Small intestine (tissue), 16 donors: ENCODE data around the gene PHOX2B. TPM values are rescaled to one million over a fixed set of nuclear protein-coding genes. Genes with fewer than 3 reads are reported as not detected.

Experiments used
- DNase-seq, 2 donors: peaks; one replicate each; pipeline versions ENCODE4 v3.0.0 to v3.0.0-alpha.2; 2013
- FAIRE-seq: peaks from 2 replicates; lab custom pipeline; 2012; peaks lifted over from hg19 to GRCh38; lab: Jason Lieb, UNC
- H3K27ac ChIP-seq, 3 donors: one replicate each; pipeline ENCODE4 v1.5.1; 2013; ENCODE audit warnings: low read length in 2 of 3, mild to moderate bottlenecking in 2 of 3, control low read depth in 1 of 3, inconsistent platforms in 1 of 3, low read depth in 1 of 3, moderate library complexity in 1 of 3
- H3K27me3 ChIP-seq, 3 donors: one replicate each; pipeline ENCODE4 v1.6.1; 2013; ENCODE audit warnings: low read length in 3 of 3, inconsistent platforms in 1 of 3; ENCODE audit not compliant: control insufficient read depth in 3 of 3, insufficient read depth in 3 of 3
- H3K36me3 ChIP-seq, 3 donors: one replicate each; pipeline ENCODE4 v1.6.1; 2013; ENCODE audit warnings: low read length in 3 of 3, inconsistent platforms in 1 of 3, low read depth in 1 of 3, mild to moderate bottlenecking in 1 of 3, moderate library complexity in 1 of 3; ENCODE audit not compliant: control insufficient read depth in 3 of 3, insufficient read depth in 2 of 3
- H3K4me1 ChIP-seq, 3 donors: one replicate each; pipeline ENCODE4 v1.6.1; 2013; ENCODE audit warnings: low read length in 2 of 3, inconsistent platforms in 1 of 3, low read depth in 1 of 3, mild to moderate bottlenecking in 1 of 3, moderate library complexity in 1 of 3; ENCODE audit not compliant: control insufficient read depth in 3 of 3, insufficient read depth in 2 of 3
- H3K4me3 ChIP-seq, 3 donors: one replicate each; pipeline ENCODE4 v1.5.1; 2013; ENCODE audit warnings: low read length in 3 of 3, control low read depth in 1 of 3, inconsistent platforms in 1 of 3, low read depth in 1 of 3, mild to moderate bottlenecking in 1 of 3, moderate library complexity in 1 of 3
- H3K9me3 ChIP-seq, 2 donors: one replicate each; pipeline ENCODE4 v1.6.1; 2013; ENCODE audit warnings: low read depth in 1 of 2, low read length in 1 of 2; ENCODE audit not compliant: control insufficient read depth in 2 of 2, insufficient read depth in 1 of 2
- WGBS, 3 donors: extraction: QIAGEN DNeasy Blood & Tissue Kit; methylation state at CpG; one replicate each; pipeline ENCODE4 v1.1.7; 2013; 5-methylcytosine and 5-hydroxymethylcytosine counted together
- long read RNA-seq, 10 donors: transcript quantifications; one replicate each; lab custom pipeline, GENCODE V29; 2026
- polyA plus RNA-seq, 4 donors: library from polyadenylated mRNA; stranded (reverse) in 3 of 4; unstranded in 1 of 4; fragments of 200-250 nt in 3 of 4; fragments of 120-200 nt in 1 of 4; gene quantifications; one replicate each; pipeline versions ENCODE4 v1.2.1 to v1.2.3, GENCODE V29; 2013
- donor health status: healthy with polysubstance abuse.
- donor health status: control.
- donor health status: control.
- donor health status: Bipolar disorder and iron deficiency.
- donor health status: healthy.

The PHOX2B gene
- 1 to 10 TPM in 2 of 4 donors, not detected in 2; 1.4 to 7.4 TPM for polyA plus RNA-seq
- long read RNA-seq, donor 1, transcript PHOX2B-201 (3 exons, 3,030 nt), result major isoform, 9 of 9 reads
- long read RNA-seq, donor 1, partial matches to known transcripts, result 0 of 9 reads
- long read RNA-seq, donor 1, other reads (novel, unspliced or antisense), result 0 of 9 reads
- long read RNA-seq, donor 2, partial matches to known transcripts, result 0 of 2 reads
- long read RNA-seq, donor 2, other reads (novel, unspliced or antisense), result 0 of 2 reads
- long read RNA-seq, donor 3, partial matches to known transcripts, result 0 of 2 reads
- long read RNA-seq, donor 3, other reads (novel, unspliced or antisense), result 0 of 2 reads
- long read RNA-seq, donor 4, partial matches to known transcripts, result 0 of 1 reads
- long read RNA-seq, donor 4, other reads (novel, unspliced or antisense), result 0 of 1 reads
- long read RNA-seq, donor 5, partial matches to known transcripts, result 0 of 2 reads
- long read RNA-seq, donor 5, other reads (novel, unspliced or antisense), result 0 of 2 reads
- long read RNA-seq, donor 6, partial matches to known transcripts, result 0 of 3 reads
- long read RNA-seq, donor 6, other reads (novel, unspliced or antisense), result 0 of 3 reads
- long read RNA-seq, donor 7, result 0 reads
- long read RNA-seq, donor 8, result 0 reads
- long read RNA-seq, donor 9, partial matches to known transcripts, result 0 of 2 reads
- long read RNA-seq, donor 9, other reads (novel, unspliced or antisense), result 0 of 2 reads
- long read RNA-seq, donor 10, transcript PHOX2B-201 (3 exons, 3,030 nt), result major isoform, 31 of 46 reads
- long read RNA-seq, donor 10, partial matches to known transcripts, result 15 of 46 reads
- long read RNA-seq, donor 10, other reads (novel, unspliced or antisense), result 0 of 46 reads

GRCh38 chr4:41748571-41749475 is at the start of gene PHOX2B:
Gene PHOX2B, minus strand, starts transcription at chr4:41748725. Its CDS starts 115 bp downstream, at chr4:41748610.
- Histone ChIP-seq H3K36me3 (no peaks in the 10 kb centered on the region), H3K4me3 (peak within 1 kb of the TSS in 1 of 3 donors; percentile 37), H3K9me3 (peaks cover 0 to 5% of the 10 kb centered on the region in 2 donors), H3K27ac (peak within 1 kb of the TSS in 1 of 3 donors; percentile 48), H3K27me3 (peaks cover 19 to 87% (median 59%) of the 10 kb centered on the region in 3 donors), H3K4me1 (no peaks in the 10 kb centered on the region)
- DNase-seq (no peak), FAIRE-seq (no peak)
- WGBS, 3 donors, result 8 to 13% (median 9%) methylated on average over 15 of the region's 15 CpGs

- Histone ChIP-seq H3K9me3 (no peaks in the 10 kb centered on the region), H3K36me3 (no peaks in the 10 kb centered on the region), H3K27ac (peak overlapping the region in 1 of 3 donors; percentile 4), H3K4me1 (peaks cover 0 to 3% (median 0%) of the 10 kb centered on the region in 3 donors), H3K27me3 (peaks cover 0 to 2% (median 0%) of the 10 kb centered on the region in 3 donors), H3K4me3 (no peak overlapping the region)
- DNase-seq (no peak), FAIRE-seq (no peak)
- 16 to 43% (median 38%) methylated on average over 2 of the region's 2 CpGs for WGBS, 3 donors
Observed at GRCh38 chr4:41797260-41797659, 48.7 kb upstream of the PHOX2B start.

GRCh38 chr4:41796545-41797210 is 48.2 kb upstream of the PHOX2B start:
- FAIRE-seq (no peak), DNase-seq (peak in 1 of 2 donors; percentile 2)
- Histone ChIP-seq H3K27me3 (peaks cover 0 to 2% (median 0%) of the 10 kb centered on the region in 3 donors), H3K4me3 (no peak overlapping the region), H3K9me3 (no peaks in the 10 kb centered on the region), H3K4me1 (peaks cover 0 to 3% (median 0%) of the 10 kb centered on the region in 3 donors), H3K27ac (peak overlapping the region in 1 of 3 donors; percentile 35), H3K36me3 (no peaks in the 10 kb centered on the region)
- WGBS, 3 donors, result 15 to 27% (median 22%) methylated on average over 8 of the region's 8 CpGs

GRCh38 chr4:41795796-41796385 is 47.4 kb upstream of the PHOX2B start:
- no peak for FAIRE-seq
- H3K4me1 ChIP-seq, result peaks cover 0 to 3% (median 0%) of the 10 kb centered on the region in 3 donors
- H3K27me3 ChIP-seq, result peaks cover 0 to 2% (median 0%) of the 10 kb centered on the region in 3 donors
- 30 to 39% (median 37%) methylated on average over 2 of the region's 2 CpGs for WGBS, 3 donors
- H3K4me3 ChIP-seq, result no peak overlapping the region
- no peak for DNase-seq
- no peaks in the 10 kb centered on the region for H3K9me3 ChIP-seq
- H3K27ac ChIP-seq, result no peak overlapping the region
- no peaks in the 10 kb centered on the region for H3K36me3 ChIP-seq

- Histone ChIP-seq H3K4me1 (peaks cover 0 to 3% (median 0%) of the 10 kb centered on the region in 3 donors), H3K27ac (no peak overlapping the region), H3K27me3 (peaks cover 0 to 4% (median 4%) of the 10 kb centered on the region in 3 donors), H3K4me3 (no peak overlapping the region), H3K36me3 (no peaks in the 10 kb centered on the region), H3K9me3 (no peaks in the 10 kb centered on the region)
- DNase-seq (peak in 1 of 2 donors; percentile 8), FAIRE-seq (no peak)
- WGBS, 3 donors, result 13 to 43% (median 20%) methylated on average over 3 of the region's 3 CpGs
Observed at GRCh38 chr4:41792166-41792565, 43.6 kb upstream of the PHOX2B start.

GRCh38 chr4:41791557-41791956 is 43.0 kb upstream of the PHOX2B start:
- H3K9me3 ChIP-seq, result no peaks in the 10 kb centered on the region
- FAIRE-seq (no peak), DNase-seq (no peak)
- H3K27ac ChIP-seq, result no peak overlapping the region
- H3K4me1 ChIP-seq, result peaks cover 0 to under 1% (median 0%) of the 10 kb centered on the region in 3 donors
- 73 to 76% (median 74%) methylated on average over 2 of the region's 2 CpGs for WGBS, 3 donors
- H3K36me3 ChIP-seq, result no peaks in the 10 kb centered on the region
- no peak overlapping the region for H3K4me3 ChIP-seq
- peaks cover 0 to 4% (median 2%) of the 10 kb centered on the region in 3 donors for H3K27me3 ChIP-seq

GRCh38 chr4:41787931-41788330 is 39.4 kb upstream of the PHOX2B start:
- Histone ChIP-seq H3K4me3 (no peak overlapping the region), H3K36me3 (no peaks in the 10 kb centered on the region), H3K4me1 (no peaks in the 10 kb centered on the region), H3K27me3 (peaks cover 0 to 4% (median 2%) of the 10 kb centered on the region in 3 donors), H3K27ac (no peak overlapping the region), H3K9me3 (no peaks in the 10 kb centered on the region)
- no peak for DNase-seq
- no peak for FAIRE-seq
- 65 to 70% (median 68%) methylated on average over 8 of the region's 8 CpGs for WGBS, 3 donors
